WERI-Rb-1 (cell line): ENCODE results near the gene RNPEP.
"Not testable (repeated sequence)": the region's sequence is repeated elsewhere in the genome, so short reads cannot be mapped to it uniquely, and the experiment has no call there.

Experiments
- DNase-seq: peaks from one replicate; pipeline ENCODE4 v3.0.0-alpha.2; 2020
- H3K27ac ChIP-seq: fragments of 250-450 bp; sonication (Bioruptor Pico); 2 replicates; pipeline ENCODE4 v1.5.1; 2020; ENCODE audit warnings: mild to moderate bottlenecking, moderate library complexity
- H3K27me3 ChIP-seq: fragments of 250-450 bp; sonication (Bioruptor Pico); 2 replicates; pipeline ENCODE4 v1.5.1; 2021; ENCODE audit warnings: mild to moderate bottlenecking, low read depth, moderate library complexity; ENCODE audit not compliant: insufficient read depth, severe bottlenecking
- H3K36me3 ChIP-seq: fragments of 250-450 bp; sonication (Bioruptor Pico); 2 replicates; pipeline ENCODE4 v1.5.1; 2020; ENCODE audit warnings: mild to moderate bottlenecking, moderate library complexity
- H3K4me3 ChIP-seq: 2 replicates; pipeline ENCODE4 v1.5.1; 2011; ENCODE audit warnings: low read depth, mild to moderate bottlenecking, control low read depth, low read length
- H3K9me3 ChIP-seq: fragments of 250-450 bp; sonication (Bioruptor Pico); 2 replicates; pipeline ENCODE4 v1.5.1; 2021; ENCODE audit warnings: mild to moderate bottlenecking, moderate library complexity; ENCODE audit not compliant: severe bottlenecking
- TF ChIP-seq, protein P1 (sequence below): IDR thresholded peaks from 2 replicates; pipeline ENCODE4 v1.5.1; 2011; ENCODE audit warnings: low read depth, mild to moderate bottlenecking, control low read depth, inconsistent platforms, low read length

RNPEP gene

DNA sequence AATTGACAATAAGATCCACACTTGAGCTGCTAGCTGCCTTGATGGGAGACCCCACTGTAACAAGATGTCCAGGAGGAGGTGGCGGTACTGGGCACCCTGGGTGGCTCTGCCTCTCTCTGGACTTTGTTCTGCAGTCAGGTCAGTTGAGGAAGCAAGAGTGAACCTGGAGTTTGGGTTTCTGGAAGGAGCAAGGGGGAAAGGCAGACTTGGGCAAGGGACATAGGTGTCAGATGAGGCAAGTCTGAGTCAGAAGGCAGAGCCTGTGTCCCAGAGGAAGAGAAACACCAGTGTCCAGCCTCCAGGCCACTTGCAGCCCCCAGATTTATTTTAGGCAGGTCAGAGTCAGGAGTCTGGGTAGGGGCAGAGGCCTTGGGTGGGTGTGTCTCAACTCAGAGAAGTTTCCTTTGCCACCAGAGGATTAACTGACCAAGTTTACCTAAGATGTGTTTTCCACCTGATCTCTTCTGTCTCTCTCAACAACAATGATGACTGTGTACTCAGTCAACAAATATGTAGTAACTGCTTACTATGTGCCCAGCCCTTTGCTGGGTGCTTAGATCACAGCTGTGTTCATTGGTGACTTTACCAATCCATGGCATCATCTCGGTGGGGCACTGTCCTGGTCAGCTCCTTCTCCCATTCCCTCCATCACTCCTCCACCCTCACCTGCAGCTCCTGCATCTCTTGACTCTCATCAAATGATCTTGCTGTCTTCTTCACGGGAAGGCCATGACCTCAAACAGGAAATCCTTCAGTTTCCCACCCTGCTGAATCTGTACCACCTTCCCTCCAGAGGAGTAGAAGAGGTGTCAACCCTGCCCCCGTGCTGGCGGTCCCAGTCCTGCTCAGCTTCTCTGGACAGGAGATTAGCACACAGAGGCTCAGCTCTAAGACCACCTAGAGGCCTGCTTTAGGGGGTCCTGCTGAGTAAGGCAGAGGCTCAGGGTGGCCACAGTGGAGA is 64.6 kb downstream of the RNPEP start:
- TF ChIP-seq, protein P1, sequence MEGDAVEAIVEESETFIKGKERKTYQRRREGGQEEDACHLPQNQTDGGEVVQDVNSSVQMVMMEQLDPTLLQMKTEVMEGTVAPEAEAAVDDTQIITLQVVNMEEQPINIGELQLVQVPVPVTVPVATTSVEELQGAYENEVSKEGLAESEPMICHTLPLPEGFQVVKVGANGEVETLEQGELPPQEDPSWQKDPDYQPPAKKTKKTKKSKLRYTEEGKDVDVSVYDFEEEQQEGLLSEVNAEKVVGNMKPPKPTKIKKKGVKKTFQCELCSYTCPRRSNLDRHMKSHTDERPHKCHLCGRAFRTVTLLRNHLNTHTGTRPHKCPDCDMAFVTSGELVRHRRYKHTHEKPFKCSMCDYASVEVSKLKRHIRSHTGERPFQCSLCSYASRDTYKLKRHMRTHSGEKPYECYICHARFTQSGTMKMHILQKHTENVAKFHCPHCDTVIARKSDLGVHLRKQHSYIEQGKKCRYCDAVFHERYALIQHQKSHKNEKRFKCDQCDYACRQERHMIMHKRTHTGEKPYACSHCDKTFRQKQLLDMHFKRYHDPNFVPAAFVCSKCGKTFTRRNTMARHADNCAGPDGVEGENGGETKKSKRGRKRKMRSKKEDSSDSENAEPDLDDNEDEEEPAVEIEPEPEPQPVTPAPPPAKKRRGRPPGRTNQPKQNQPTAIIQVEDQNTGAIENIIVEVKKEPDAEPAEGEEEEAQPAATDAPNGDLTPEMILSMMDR: no peak
- no peak for DNase-seq
- no peak overlapping the region for H3K27ac ChIP-seq
- peaks cover 3% of the 10 kb centered on the region for H3K9me3 ChIP-seq
- H3K4me3 ChIP-seq: no peak overlapping the region
- no peaks in the 10 kb centered on the region for H3K36me3 ChIP-seq
- no peaks in the 10 kb centered on the region for H3K27me3 ChIP-seq

DNA sequence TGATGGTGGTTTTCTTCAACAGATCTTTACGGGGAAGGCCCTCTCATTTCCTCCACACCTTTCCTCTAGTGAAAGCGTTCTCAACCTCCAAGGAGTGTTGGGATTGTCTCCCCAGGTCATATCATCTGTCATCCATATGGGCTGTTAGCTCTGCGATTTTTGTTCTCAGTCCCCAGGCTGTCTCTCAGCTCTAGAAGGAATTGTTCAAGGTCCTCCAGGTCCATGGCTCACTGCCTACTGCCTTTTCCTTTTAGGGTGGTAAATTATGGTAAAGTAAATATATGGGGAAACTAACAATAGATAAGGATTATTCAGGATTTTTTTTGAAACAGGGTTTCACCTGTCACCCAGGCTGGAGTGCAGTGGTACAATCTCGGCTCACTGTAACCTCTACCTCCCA is 65.5 kb downstream of the RNPEP start:
- peaks cover 3% of the 10 kb centered on the region for H3K9me3 ChIP-seq
- no peak overlapping the region for H3K27ac ChIP-seq
- H3K4me3 ChIP-seq: no peak overlapping the region
- H3K27me3 ChIP-seq: no peaks in the 10 kb centered on the region
- no peak for DNase-seq
- no peaks in the 10 kb centered on the region for H3K36me3 ChIP-seq
- TF ChIP-seq, protein P1: no peak

DNA sequence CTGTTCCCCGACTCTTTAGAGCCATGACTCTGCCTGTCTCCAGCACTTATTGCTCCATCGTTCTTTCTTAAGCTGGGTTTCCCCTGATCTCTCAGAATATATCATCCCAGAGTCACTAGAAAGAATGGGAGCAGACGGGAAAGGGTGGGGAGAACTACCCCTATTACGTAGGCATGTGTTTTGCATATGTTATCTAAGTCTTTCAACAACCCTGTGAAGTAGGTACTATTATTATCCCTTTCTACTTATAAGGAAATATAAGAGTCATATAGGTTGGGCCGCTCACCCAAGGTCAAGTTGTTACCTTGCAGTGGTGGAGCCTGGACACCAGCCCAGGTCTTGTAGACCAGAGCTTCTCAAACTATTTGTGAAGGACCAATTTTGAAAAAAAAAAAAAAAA is 66.7 kb downstream of the RNPEP start:
- no peak overlapping the region for H3K4me3 ChIP-seq
- H3K36me3 ChIP-seq: no peaks in the 10 kb centered on the region
- no peak overlapping the region for H3K27ac ChIP-seq
- H3K27me3 ChIP-seq: no peaks in the 10 kb centered on the region
- no peak for DNase-seq
- TF ChIP-seq, protein P1: no peak
- peaks cover 3% of the 10 kb centered on the region for H3K9me3 ChIP-seq

DNA sequence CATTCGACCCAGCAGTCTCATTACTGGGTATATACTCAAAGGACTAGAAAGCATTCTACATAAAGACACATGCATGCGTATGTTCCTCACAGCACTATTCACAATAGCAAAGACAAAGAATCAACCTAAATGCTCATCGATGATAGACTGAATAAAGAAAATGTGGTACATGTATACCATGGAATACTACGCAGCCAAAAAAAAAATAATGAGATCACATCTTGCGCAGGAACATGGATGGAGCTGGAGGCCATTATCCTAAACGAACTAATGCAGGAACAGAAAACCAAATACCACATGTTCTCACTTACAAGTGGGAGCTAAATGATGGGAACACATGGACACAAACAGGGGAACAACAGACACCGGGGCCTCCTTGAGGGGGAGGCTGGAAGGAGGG is 71.6 kb downstream of the RNPEP start:
- Histone ChIP-seq H3K27ac (no peak overlapping the region), H3K36me3 (no peaks in the 10 kb centered on the region), H3K4me3 (no peak overlapping the region), H3K9me3 (peaks cover 6% of the 10 kb centered on the region), H3K27me3 (no peaks in the 10 kb centered on the region)
- TF ChIP-seq, protein P1: no peak
- DNase-seq: no peak

DNA sequence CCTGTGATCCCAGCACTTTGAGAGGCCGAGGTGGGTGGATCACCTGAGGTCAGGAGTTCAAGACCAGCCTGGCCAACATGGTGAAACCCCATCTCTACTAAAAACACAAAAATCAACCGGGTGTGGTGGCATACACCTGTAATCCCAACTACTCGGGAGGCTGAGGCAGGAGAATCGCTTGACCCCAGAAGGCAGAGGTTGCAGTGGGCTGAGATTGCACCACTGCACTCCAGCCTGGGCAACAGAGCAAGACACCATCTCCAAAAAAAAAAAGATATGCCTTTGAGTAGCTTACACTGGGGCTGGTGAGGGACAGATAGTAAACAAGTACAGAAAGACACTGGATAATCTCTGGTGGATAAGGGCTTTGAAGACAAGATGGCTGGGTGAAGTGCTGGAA is 72.2 kb downstream of the RNPEP start:
- not testable (repeated sequence) for H3K27me3 ChIP-seq, H3K27ac ChIP-seq, H3K9me3 ChIP-seq, H3K36me3 ChIP-seq, DNase-seq, H3K4me3 ChIP-seq
